Endodermal cell (in vitro differentiated cells): ENCODE results near the gene C1orf210. TPM values are rescaled to one million over a fixed set of nuclear protein-coding genes. Genes with fewer than 3 reads are reported as not detected.

Experiments used
- DNase-seq: peaks from one replicate; pipeline ENCODE4 v3.0.0-alpha.2; 2017
- H3K27ac ChIP-seq: 2 replicates; pipeline ENCODE4 v1.5.1; 2013; ENCODE audit warnings: mild to moderate bottlenecking, low read depth, low read length, moderate library complexity
- H3K27me3 ChIP-seq: 2 replicates; pipeline ENCODE4 v1.6.1; 2013; ENCODE audit warnings: mild to moderate bottlenecking, low read length, moderate library complexity; ENCODE audit not compliant: insufficient read depth, control insufficient read depth, poor library complexity, severe bottlenecking
- H3K36me3 ChIP-seq: 2 replicates; pipeline ENCODE4 v1.7.0; 2013; ENCODE audit warnings: mild to moderate bottlenecking, low read length, moderate library complexity; ENCODE audit not compliant: control insufficient read depth, insufficient read depth
- H3K4me1 ChIP-seq: one replicate; pipeline ENCODE4 v1.7.0; 2013; ENCODE audit warnings: low read length; ENCODE audit not compliant: control insufficient read depth, insufficient read depth
- H3K4me3 ChIP-seq: 2 replicates; pipeline ENCODE4 v1.5.1; 2013; ENCODE audit warnings: mild to moderate bottlenecking, low read length, moderate library complexity
- H3K9ac ChIP-seq: 2 replicates; pipeline ENCODE4 v1.6.1; 2013; ENCODE audit warnings: mild to moderate bottlenecking, low read length, moderate library complexity; ENCODE audit not compliant: poor library complexity, severe bottlenecking; ENCODE audit errors: extremely low read depth
- H3K9me3 ChIP-seq: 2 replicates; pipeline ENCODE4 v1.6.1; 2013; ENCODE audit warnings: mild to moderate bottlenecking, low read length, moderate library complexity; ENCODE audit not compliant: control insufficient read depth
- H3K27ac Mint-ChIP-seq: 2 replicates; pipeline ENCODE4 v1.8.0; 2020; ENCODE audit warnings: mixed read lengths
- H3K27me3 Mint-ChIP-seq: 2 replicates; pipeline ENCODE4 v1.8.0; 2021; ENCODE audit warnings: mild to moderate bottlenecking, mixed read lengths; ENCODE audit not compliant: insufficient read depth
- H3K36me3 Mint-ChIP-seq: 2 replicates; pipeline ENCODE4 v1.8.0; 2020; ENCODE audit warnings: low read depth, mixed read lengths
- H3K4me1 Mint-ChIP-seq: 2 replicates; pipeline ENCODE4 v1.8.0; 2020; ENCODE audit warnings: mixed read lengths
- H3K4me3 Mint-ChIP-seq: 2 replicates; pipeline ENCODE4 v1.8.0; 2020; ENCODE audit warnings: mild to moderate bottlenecking, moderate library complexity, mixed read lengths
- H3K9me3 Mint-ChIP-seq: 2 replicates; pipeline ENCODE4 v1.8.0; 2020; ENCODE audit warnings: mild to moderate bottlenecking, mixed read lengths
- CTCF ChIP-seq: fragments of 200-600 bp; sonication (generic); conservative IDR thresholded peaks from 2 replicates; pipeline ENCODE4 v1.5.0; 2021; ENCODE audit warnings: antibody characterized with exemption, mild to moderate bottlenecking
- whole genome bisulfite sequencing, 2 experiments: methylation state at CpG; one replicate each; pipeline versions ENCODE4 v1.1.5 to v1.1.7; 2013; ENCODE audit warnings: missing lambda C conversion rate in 2 of 2, mixed read lengths in 1 of 2; ENCODE audit not compliant: insufficient coverage in 1 of 2, insufficient read length in 1 of 2; 5-methylcytosine and 5-hydroxymethylcytosine counted together
- total RNA-seq, 2 donors: library from RNA; stranded (reverse); fragmentation: NEBNext Ultra II Directional in 1 of 2; extraction: Animal tissue kit (Norgen Biotek cat#: 25700) in 1 of 2; gene quantifications; 2 replicates in 1 of 2; 3 replicates in 1 of 2; pipeline ENCODE4 v1.2.1, GENCODE V29; 2021

The C1orf210 gene
- total RNA-seq, 2 donors from 2014 or later: 9.7 to 17.9 TPM

DNA sequence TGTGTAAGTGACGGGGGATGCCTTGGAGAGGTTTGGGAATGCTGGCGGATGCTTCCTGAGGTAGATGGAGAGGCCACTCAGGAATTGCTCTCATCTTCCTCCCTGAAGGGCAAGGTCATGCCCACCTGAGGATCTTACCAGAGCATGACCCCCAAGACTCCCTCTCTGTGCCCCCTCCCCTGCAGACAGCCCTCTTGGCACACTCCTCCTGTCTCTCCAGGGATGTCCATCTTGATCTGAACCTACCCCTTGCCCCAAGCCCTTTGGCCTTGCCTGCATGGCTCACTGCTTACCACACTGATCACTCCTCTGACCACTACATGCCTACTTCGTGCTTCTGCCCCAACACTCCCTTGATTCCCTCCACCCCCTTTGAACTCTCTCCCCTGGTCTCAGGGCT is 34.4 kb upstream of the C1orf210 start:
- DNase-seq: peak; percentile 23
- Histone ChIP-seq H3K4me3 (no peak overlapping the region), H3K36me3 (no peaks in the 10 kb centered on the region), H3K9ac (no peak overlapping the region), H3K27ac (no peak overlapping the region), H3K4me1 (no peaks in the 10 kb centered on the region), H3K9me3 (no peaks in the 10 kb centered on the region), H3K27me3 (no peaks in the 10 kb centered on the region)
- H3K36me3 Mint-ChIP-seq: no peaks in the 10 kb centered on the region
- 93% methylated on average over 2 to 3 of the region's 3 CpGs for WGBS, 2 experiments
- peak overlapping the region; percentile 7 for H3K27ac Mint-ChIP-seq
- H3K27me3 Mint-ChIP-seq: no peaks in the 10 kb centered on the region
- peaks cover 2% of the 10 kb centered on the region for H3K9me3 Mint-ChIP-seq
- no peak overlapping the region for H3K4me3 Mint-ChIP-seq
- TF ChIP-seq CTCF: no peak
- peaks cover 16% of the 10 kb centered on the region for H3K4me1 Mint-ChIP-seq

- H3K27me3 Mint-ChIP-seq: no peaks in the 10 kb centered on the region
- no peaks in the 10 kb centered on the region for H3K9me3 Mint-ChIP-seq
- DNase-seq: peak; percentile 17
- Histone ChIP-seq H3K9me3 (no peaks in the 10 kb centered on the region), H3K27me3 (no peaks in the 10 kb centered on the region), H3K4me1 (no peaks in the 10 kb centered on the region), H3K4me3 (no peak overlapping the region), H3K9ac (no peak overlapping the region), H3K27ac (no peak overlapping the region), H3K36me3 (no peaks in the 10 kb centered on the region)
- no peak for TF ChIP-seq CTCF
- H3K4me1 Mint-ChIP-seq: peaks cover 12% of the 10 kb centered on the region
- H3K27ac Mint-ChIP-seq: no peak overlapping the region
- 98% methylated on average over 5 of the region's 5 CpGs; no CpG with 5 or more reads in 1 of the 2 experiments for WGBS, 2 experiments
- H3K4me3 Mint-ChIP-seq: no peak overlapping the region
- H3K36me3 Mint-ChIP-seq: no peaks in the 10 kb centered on the region
Measured at GRCh38 chr1:43319288-43319687, 33.9 kb upstream of the C1orf210 start.

DNA sequence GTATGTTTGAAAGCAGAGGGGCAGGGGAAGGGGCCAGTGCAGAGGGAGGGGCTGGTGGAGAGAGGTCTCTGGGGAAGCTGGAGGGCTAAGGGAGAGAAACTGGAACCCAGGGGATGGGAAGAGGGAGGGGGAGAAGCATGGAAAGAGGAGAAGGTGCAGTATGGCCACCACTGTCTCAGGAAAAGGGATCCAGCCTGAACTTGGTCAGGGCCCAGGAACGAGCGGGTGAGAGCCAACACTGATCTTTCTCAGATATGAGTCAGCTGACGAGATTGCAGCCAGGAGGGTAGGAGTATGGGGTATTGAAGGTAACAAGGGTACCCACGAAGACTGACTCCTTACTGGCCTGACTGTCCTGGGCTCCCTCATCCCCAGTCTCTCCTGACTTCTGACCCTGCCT is 33.5 kb upstream of the C1orf210 start:
- no peaks in the 10 kb centered on the region for H3K9me3 ChIP-seq
- whole genome bisulfite sequencing, 2 experiments: 88 to 89% methylated on average over 3 to 4 of the region's 4 CpGs
- Mint-ChIP-seq H3K4me1 (peaks cover 7% of the 10 kb centered on the region), H3K27ac (no peak overlapping the region), H3K36me3 (no peaks in the 10 kb centered on the region), H3K4me3 (no peak overlapping the region), H3K27me3 (no peaks in the 10 kb centered on the region), H3K9me3 (no peaks in the 10 kb centered on the region)
- no peak overlapping the region for H3K4me3 ChIP-seq
- H3K4me1 ChIP-seq: no peaks in the 10 kb centered on the region
- H3K36me3 ChIP-seq: no peaks in the 10 kb centered on the region
- H3K9ac ChIP-seq: no peak overlapping the region
- peak; percentile 24 for DNase-seq
- H3K27me3 ChIP-seq: no peaks in the 10 kb centered on the region
- TF ChIP-seq CTCF: no peak
- no peak overlapping the region for H3K27ac ChIP-seq
